NT2/D1 (cell line): ENCODE results near the gene KHDC3L.

Experiments used
- DNase-seq: peaks from one replicate; pipeline ENCODE4 v3.0.0-alpha.2; 2011; ENCODE audit warnings: low read depth, low spot score
- H3K27me3 ChIP-seq: 2 replicates; pipeline ENCODE4 v1.6.0; 2011; ENCODE audit warnings: mild to moderate bottlenecking; ENCODE audit not compliant: insufficient read length, insufficient read depth
- H3K36me3 ChIP-seq: 2 replicates; pipeline ENCODE4 v1.6.1; 2011; ENCODE audit warnings: mild to moderate bottlenecking, low read length, mixed read lengths; ENCODE audit not compliant: insufficient read depth, insufficient read length
- H3K4me1 ChIP-seq: 2 replicates; pipeline ENCODE4 v1.5.1; 2011; ENCODE audit not compliant: insufficient read depth, insufficient read length
- H3K4me3 ChIP-seq: 2 replicates; pipeline ENCODE4 v1.5.1; 2011; ENCODE audit warnings: low read depth; ENCODE audit not compliant: insufficient read length
- H3K9ac ChIP-seq: 2 replicates; pipeline ENCODE4 v1.6.0; 2011; ENCODE audit warnings: low read depth; ENCODE audit not compliant: insufficient read length
- H3K9me3 ChIP-seq: 2 replicates; pipeline ENCODE4 v1.5.1; 2011; ENCODE audit warnings: mild to moderate bottlenecking, low read length; ENCODE audit not compliant: insufficient read depth
- SUZ12 ChIP-seq: IDR thresholded peaks from 2 replicates; pipeline ENCODE4 v1.6.1; 2011; ENCODE audit not compliant: insufficient read length, insufficient read depth; ENCODE audit errors: extremely low read depth
- YY1 ChIP-seq: IDR thresholded peaks from 2 replicates; pipeline ENCODE4 v1.6.1; 2011; ENCODE audit not compliant: insufficient read length, insufficient read depth
- ZNF274 ChIP-seq: IDR thresholded peaks from 2 replicates; pipeline ENCODE4 v1.6.1; 2011; ENCODE audit warnings: mild to moderate bottlenecking, low read depth, low read length

The KHDC3L gene

DNA sequence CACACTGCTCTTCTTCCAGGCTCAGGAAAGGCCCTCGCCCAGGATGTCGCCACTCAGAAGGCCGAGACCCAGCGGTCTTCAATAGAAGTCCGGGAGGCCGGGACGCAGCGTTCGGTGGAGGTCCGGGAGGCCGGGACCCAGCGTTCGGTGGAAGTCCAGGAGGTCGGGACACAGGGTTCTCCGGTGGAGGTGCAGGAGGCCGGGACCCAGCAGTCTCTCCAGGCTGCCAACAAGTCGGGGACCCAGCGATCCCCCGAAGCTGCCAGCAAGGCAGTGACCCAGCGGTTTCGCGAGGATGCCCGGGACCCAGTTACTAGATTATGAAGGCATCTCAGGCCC, 1.0 kb downstream of the KHDC3L start:
- H3K4me1 ChIP-seq: no peaks in the 10 kb centered on the region
- TF ChIP-seq ZNF274: no peak
- TF ChIP-seq YY1: no peak
- TF ChIP-seq SUZ12: no peak

DNA sequence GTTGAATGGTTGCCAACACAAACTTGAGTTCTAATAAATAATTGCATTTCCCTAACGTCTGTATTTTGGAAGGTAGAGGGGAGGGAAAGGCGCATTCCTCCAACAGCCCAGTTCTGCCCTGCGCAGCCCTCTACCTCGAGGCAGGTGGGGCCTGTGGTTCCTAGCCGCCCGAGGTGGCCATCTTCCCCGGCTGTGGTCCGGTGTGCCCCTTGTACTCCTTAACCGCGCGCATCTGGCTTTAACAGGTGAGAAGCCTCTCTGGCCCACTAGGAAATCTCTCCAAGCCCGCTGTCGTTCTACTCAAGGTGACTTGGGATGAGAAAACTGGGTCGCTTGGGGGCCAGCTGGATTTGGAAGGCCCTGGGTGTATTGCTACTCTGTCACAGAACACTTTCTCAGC, 1.7 kb downstream of the KHDC3L start:
- DNase-seq: no peak
- H3K9ac ChIP-seq: no peak overlapping the region
- peaks cover 14% of the 10 kb centered on the region for H3K27me3 ChIP-seq
- TF ChIP-seq ZNF274: no peak
- no peak for TF ChIP-seq YY1
- TF ChIP-seq SUZ12: no peak
- no peaks in the 10 kb centered on the region for H3K36me3 ChIP-seq
- H3K4me3 ChIP-seq: no peak overlapping the region
- H3K9me3 ChIP-seq: peaks cover 11% of the 10 kb centered on the region; the same call in 1 of the 2 replicates
- H3K4me1 ChIP-seq: no peaks in the 10 kb centered on the region

More for the DNA sequence above, 1.0 kb downstream of the KHDC3L start:
- H3K27me3 ChIP-seq: peaks cover 9% of the 10 kb centered on the region
- no peak for DNase-seq
- H3K9me3 ChIP-seq: peaks cover 11% of the 10 kb centered on the region; the same call in 1 of the 2 replicates
- H3K9ac ChIP-seq: no peak overlapping the region
- H3K36me3 ChIP-seq: no peaks in the 10 kb centered on the region
- no peak overlapping the region for H3K4me3 ChIP-seq

DNA sequence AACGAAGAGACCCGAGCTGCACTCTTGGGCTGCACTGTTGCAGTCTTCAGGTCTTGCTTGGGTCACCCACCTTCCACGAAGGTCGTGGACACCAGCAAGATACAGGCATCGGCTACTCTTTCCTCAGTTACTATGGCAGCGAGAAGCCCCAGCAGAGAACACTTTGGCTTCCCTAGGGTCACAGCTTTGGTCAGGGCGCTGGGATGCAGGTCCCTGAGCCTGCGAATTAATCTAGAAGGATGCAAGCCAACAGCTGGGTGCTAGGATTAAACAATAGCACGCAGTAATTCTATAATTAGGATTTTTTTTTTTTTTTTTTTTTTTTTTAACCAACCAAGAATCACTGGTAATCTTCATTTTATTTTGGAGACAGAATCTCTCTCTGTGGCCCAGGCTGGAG, 2.1 kb downstream of the KHDC3L start:
- Histone ChIP-seq H3K9ac (no peak overlapping the region), H3K27me3 (peaks cover 18% of the 10 kb centered on the region), H3K4me1 (no peaks in the 10 kb centered on the region), H3K9me3 (peaks cover 11% of the 10 kb centered on the region; the same call in 1 of the 2 replicates), H3K4me3 (no peak overlapping the region), H3K36me3 (no peaks in the 10 kb centered on the region)
- DNase-seq: no peak
- TF ChIP-seq YY1 (no peak), ZNF274 (no peak), SUZ12 (no peak)

DNA sequence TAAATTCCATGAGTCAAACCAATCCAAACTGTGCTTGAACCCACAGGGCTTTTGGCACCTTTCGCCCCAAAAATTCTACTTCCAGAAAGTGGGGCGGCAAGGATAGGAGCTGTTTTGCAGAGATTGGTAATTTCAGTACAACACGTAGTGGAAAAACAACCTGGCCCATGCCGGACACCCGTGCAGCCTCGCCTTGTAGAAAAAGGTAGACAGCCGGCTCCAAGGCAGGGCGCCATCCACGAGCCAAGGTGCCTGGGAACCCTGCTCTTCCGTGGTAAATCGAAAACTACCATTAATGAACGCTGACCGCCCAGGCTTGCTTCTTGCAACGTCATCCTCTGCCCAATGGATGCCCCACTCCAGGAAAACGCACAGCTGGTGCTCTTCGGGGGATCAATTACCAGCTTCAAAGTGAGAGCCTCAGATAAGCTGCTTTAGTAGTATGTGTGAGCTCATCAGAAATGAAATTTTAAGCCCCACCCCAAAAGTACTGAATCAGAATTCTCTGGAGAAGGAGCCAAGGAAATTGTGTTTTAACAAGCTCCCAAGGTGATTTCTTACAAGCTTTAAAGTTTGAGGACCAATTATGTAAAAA, 5.4 kb downstream of the KHDC3L start:
- TF ChIP-seq ZNF274 (no peak), SUZ12 (no peak), YY1 (no peak)
- no peaks in the 10 kb centered on the region for H3K36me3 ChIP-seq
- H3K9me3 ChIP-seq: peaks cover 18% of the 10 kb centered on the region; the same call in 1 of the 2 replicates
- H3K9ac ChIP-seq: no peak overlapping the region
- H3K4me1 ChIP-seq: no peaks in the 10 kb centered on the region
- no peak overlapping the region for H3K4me3 ChIP-seq
- DNase-seq: no peak
- peaks cover 17% of the 10 kb centered on the region for H3K27me3 ChIP-seq

DNA sequence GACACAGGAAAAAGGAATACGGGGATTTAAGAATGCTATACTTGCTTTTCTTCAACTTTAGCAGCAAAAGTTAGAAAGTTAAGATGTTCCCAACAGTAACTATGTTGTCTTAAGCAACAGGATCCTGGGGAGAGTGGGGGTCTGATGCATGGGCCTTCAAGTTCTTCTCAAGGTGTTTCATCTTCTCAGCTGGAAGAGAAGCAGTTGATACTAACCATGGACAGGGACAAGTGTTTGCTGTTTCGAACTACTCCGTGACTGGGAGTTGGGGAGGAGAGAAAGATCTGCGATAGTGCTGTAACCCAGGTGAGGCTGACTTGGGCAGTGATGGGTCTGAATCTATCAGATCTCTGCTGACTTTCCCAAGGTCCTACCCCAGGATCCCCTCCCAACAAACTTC, 6.2 kb downstream of the KHDC3L start:
- no peak for TF ChIP-seq SUZ12
- TF ChIP-seq ZNF274: no peak
- no peak for TF ChIP-seq YY1
- peaks cover 13% of the 10 kb centered on the region for H3K27me3 ChIP-seq
- DNase-seq: no peak
- peaks cover 10% of the 10 kb centered on the region; the same call in 1 of the 2 replicates for H3K9me3 ChIP-seq
- no peaks in the 10 kb centered on the region for H3K36me3 ChIP-seq
- no peak overlapping the region for H3K4me3 ChIP-seq
- H3K4me1 ChIP-seq: no peaks in the 10 kb centered on the region
- H3K9ac ChIP-seq: no peak overlapping the region

DNA sequence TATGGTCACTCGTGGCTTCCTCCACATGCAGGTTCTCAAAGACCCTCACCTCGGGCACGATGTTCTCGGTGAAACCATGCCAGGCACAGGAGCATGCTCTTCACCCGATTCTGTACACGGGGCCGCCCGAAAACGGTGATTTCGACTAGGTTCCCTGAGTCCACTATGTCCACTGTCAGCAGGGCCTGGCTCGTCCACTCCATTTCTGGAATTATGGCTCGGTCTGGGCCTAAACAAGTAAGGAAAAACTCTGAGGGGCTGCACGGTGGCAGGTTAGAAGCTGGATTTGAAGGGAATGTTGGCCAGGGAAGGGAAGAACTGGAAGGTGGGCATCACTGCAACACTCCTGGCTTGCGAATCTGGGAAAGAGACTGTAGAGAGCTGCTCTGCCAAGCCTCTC, 6.7 kb downstream of the KHDC3L start:
- TF ChIP-seq ZNF274 (no peak), YY1 (no peak), SUZ12 (no peak)
- H3K4me3 ChIP-seq: no peak overlapping the region
- peaks cover 13% of the 10 kb centered on the region for H3K27me3 ChIP-seq
- H3K4me1 ChIP-seq: no peaks in the 10 kb centered on the region
- H3K36me3 ChIP-seq: no peaks in the 10 kb centered on the region
- no peak overlapping the region for H3K9ac ChIP-seq
- peaks cover 10% of the 10 kb centered on the region; the same call in 1 of the 2 replicates for H3K9me3 ChIP-seq
- DNase-seq: no peak

DNA sequence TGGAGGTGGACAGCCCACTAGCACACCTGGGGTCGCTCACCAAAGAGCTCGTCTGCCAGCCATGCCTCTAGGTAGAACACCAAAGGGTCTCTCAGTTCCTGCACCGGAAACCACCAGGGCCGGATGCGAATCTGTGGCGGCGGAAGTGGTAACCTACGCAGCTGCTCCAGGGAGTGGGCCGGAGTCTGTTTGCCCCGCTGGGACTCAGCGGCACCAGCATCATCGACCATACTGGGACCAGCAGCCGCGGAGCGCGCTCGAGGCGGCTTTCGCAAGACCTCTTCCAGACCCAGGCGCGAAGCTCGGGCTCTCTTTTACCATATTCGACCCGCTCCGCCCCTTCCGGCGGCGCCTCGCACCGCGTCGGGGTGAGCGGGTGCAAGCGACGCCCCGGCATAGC, 7.1 kb downstream of the KHDC3L start, which contains the start of gene OOEP:
OOEP (minus strand) TSS at position 335 of the 400 bp plus-strand sequence; CDS start at position 230, 105 bp downstream.
- Histone ChIP-seq H3K4me3 (no peak within 1 kb of the TSS), H3K36me3 (no peaks in the 10 kb centered on the region), H3K4me1 (no peaks in the 10 kb centered on the region), H3K27me3 (peaks cover 13% of the 10 kb centered on the region), H3K9ac (no peak within 1 kb of the TSS), H3K9me3 (peaks cover 10% of the 10 kb centered on the region; the same call in 1 of the 2 replicates)
- no peak for TF ChIP-seq ZNF274
- TF ChIP-seq SUZ12: no peak
- DNase-seq: no peak
